HEK293 (cell line): Measurements from ENCODE around the gene GNGT1.

Experiments used
- CTCF ChIA-PET: fragments of 350-600 bp; formaldehyde crosslinking; extraction: SDS; loops from one replicate; lab custom pipeline; 2021; ENCODE audit warnings: antibody characterized with exemption; lab: Yijun Ruan, JAX
- POLR2A ChIA-PET: fragments of 300-600 bp; formaldehyde crosslinking; extraction: SDS; loops from one replicate; lab custom pipeline; 2020; ENCODE audit warnings: antibody characterized with exemption, inconsistent platforms; lab: Yijun Ruan, JAX
- H3K27ac ChIP-seq: fragments of 200-500 bp; sonication (Bioruptor generic); 2 replicates; pipeline ENCODE4 v1.5.1; 2014; ENCODE audit warnings: low read depth, low read length, control low read depth, inconsistent platforms; ENCODE audit errors: extremely low read depth
- H3K36me3 ChIP-seq, 2 experiments: fragments of 200-500 bp in 1 of 2; sonication (Bioruptor generic) in 1 of 2; 1 replicate in 1 of 2; 2 replicates in 1 of 2; pipeline ENCODE4 v1.5.1; 2014 to 2017; ENCODE audit warnings: inconsistent platforms in 2 of 2, low read length in 2 of 2; ENCODE audit not compliant: control insufficient read depth in 2 of 2, insufficient read depth in 1 of 2
- H3K4me1 ChIP-seq: fragments of 200-500 bp; sonication (Bioruptor generic); 2 replicates; pipeline ENCODE4 v1.5.1; 2014; ENCODE audit warnings: mild to moderate bottlenecking, low read length, inconsistent platforms; ENCODE audit not compliant: control insufficient read depth, insufficient read depth
- H3K4me3 ChIP-seq: 2 replicates; pipeline ENCODE4 v1.5.1; 2011; ENCODE audit warnings: low read depth, mild to moderate bottlenecking, control low read depth, low read length, moderate library complexity
- H3K9me3 ChIP-seq: fragments of 200-500 bp; sonication (Bioruptor generic); 2 replicates; pipeline ENCODE4 v1.5.1; 2014; ENCODE audit warnings: low read depth, low read length, inconsistent platforms; ENCODE audit not compliant: control insufficient read depth, insufficient read depth
- KLF1 ChIP-seq: fragments of 450-650 bp; formaldehyde crosslinking; IDR thresholded peaks from 2 replicates; pipeline ENCODE4 v1.5.1; 2016; ENCODE audit warnings: missing biosample characterization, missing genetic modification characterization
- KLF8 ChIP-seq: fragments of 450-650 bp; formaldehyde crosslinking; IDR thresholded peaks from 2 replicates; pipeline ENCODE4 v1.5.1; 2016; ENCODE audit warnings: missing biosample characterization, missing genetic modification characterization
- KLF9 ChIP-seq: fragments of 450-650 bp; formaldehyde crosslinking; IDR thresholded peaks from 2 replicates; pipeline ENCODE4 v1.5.1; 2016; ENCODE audit warnings: missing biosample characterization, missing genetic modification characterization, low read depth
- MYNN ChIP-seq: fragments of 450-650 bp; formaldehyde crosslinking; IDR thresholded peaks from 2 replicates; pipeline ENCODE4 v1.5.1; 2016; ENCODE audit warnings: missing biosample characterization, missing genetic modification characterization, borderline replicate concordance
- OVOL3 ChIP-seq: fragments of 450-650 bp; formaldehyde crosslinking; IDR thresholded peaks from 2 replicates; pipeline ENCODE4 v1.5.1; 2016; ENCODE audit warnings: missing biosample characterization, missing genetic modification characterization
- ZBTB21 ChIP-seq: fragments of 450-650 bp; formaldehyde crosslinking; IDR thresholded peaks from 2 replicates; pipeline ENCODE4 v1.5.1; 2017; ENCODE audit warnings: missing biosample characterization, missing genetic modification characterization
- ZFP41 ChIP-seq: fragments of 450-650 bp; formaldehyde crosslinking; IDR thresholded peaks from 2 replicates; pipeline ENCODE4 v1.5.1; 2016; ENCODE audit warnings: missing biosample characterization, missing genetic modification characterization, borderline replicate concordance
- ZNF121 ChIP-seq: fragments of 450-650 bp; formaldehyde crosslinking; IDR thresholded peaks from 2 replicates; pipeline ENCODE4 v1.5.1; 2016; ENCODE audit warnings: missing biosample characterization, missing genetic modification characterization
- ZNF146 ChIP-seq: fragments of 450-650 bp; formaldehyde crosslinking; IDR thresholded peaks from 2 replicates; pipeline ENCODE4 v1.5.1; 2016; ENCODE audit warnings: missing biosample characterization, missing genetic modification characterization
- ZNF157 ChIP-seq: fragments of 450-650 bp; formaldehyde crosslinking; IDR thresholded peaks from 2 replicates; pipeline ENCODE4 v1.5.1; 2016; ENCODE audit warnings: missing biosample characterization, missing genetic modification characterization
- ZNF184 ChIP-seq: fragments of 450-650 bp; IDR thresholded peaks from 2 replicates; pipeline ENCODE4 v1.5.1; 2018; ENCODE audit warnings: missing biosample characterization, mild to moderate bottlenecking, missing genetic modification characterization
- ZNF311 ChIP-seq: fragments of 450-650 bp; formaldehyde crosslinking; IDR thresholded peaks from 2 replicates; pipeline ENCODE4 v1.5.1; 2017; ENCODE audit warnings: missing biosample characterization, missing genetic modification characterization, borderline replicate concordance
- ZNF37A ChIP-seq: fragments of 450-650 bp; IDR thresholded peaks from 2 replicates; pipeline ENCODE4 v1.5.1; 2018; ENCODE audit warnings: missing biosample characterization, missing genetic modification characterization
- ZNF416 ChIP-seq: fragments of 450-650 bp; formaldehyde crosslinking; IDR thresholded peaks from 2 replicates; pipeline ENCODE4 v1.5.1; 2016; ENCODE audit warnings: missing biosample characterization, missing genetic modification characterization
- ZNF426 ChIP-seq: fragments of 450-650 bp; formaldehyde crosslinking; IDR thresholded peaks from 2 replicates; pipeline ENCODE4 v1.5.1; 2017; ENCODE audit warnings: missing biosample characterization, missing genetic modification characterization, mild to moderate bottlenecking, inconsistent platforms, moderate library complexity
- ZNF701 ChIP-seq: fragments of 450-650 bp; formaldehyde crosslinking; IDR thresholded peaks from 2 replicates; pipeline ENCODE4 v1.5.1; 2016; ENCODE audit warnings: missing biosample characterization, missing genetic modification characterization
- TF ChIP-seq, protein P1 (sequence below): fragments of 450-650 bp; formaldehyde crosslinking; IDR thresholded peaks from 2 replicates; pipeline ENCODE4 v1.5.1; 2017; ENCODE audit warnings: missing biosample characterization, missing genetic modification characterization
- TF ChIP-seq, protein P2 (sequence below): fragments of 450-650 bp; formaldehyde crosslinking; IDR thresholded peaks from 2 replicates; pipeline ENCODE4 v1.5.1; 2017; ENCODE audit warnings: missing biosample characterization, mild to moderate bottlenecking, missing genetic modification characterization, moderate library complexity
- TF ChIP-seq, protein P3 (sequence below): fragments of 450-650 bp; formaldehyde crosslinking; IDR thresholded peaks from 2 replicates; pipeline ENCODE4; 2016; ENCODE audit warnings: missing biosample characterization, missing genetic modification characterization
- TF ChIP-seq, protein P4 (sequence below): fragments of 450-650 bp; formaldehyde crosslinking; IDR thresholded peaks from 2 replicates; pipeline ENCODE4 v1.5.1; 2016; ENCODE audit warnings: missing biosample characterization, missing genetic modification characterization
- TF ChIP-seq, protein P5 (sequence below): fragments of 450-650 bp; formaldehyde crosslinking; IDR thresholded peaks from 2 replicates; pipeline ENCODE4 v1.5.1; 2016; ENCODE audit warnings: missing biosample characterization, missing genetic modification characterization, borderline replicate concordance

GNGT1 gene

DNA sequence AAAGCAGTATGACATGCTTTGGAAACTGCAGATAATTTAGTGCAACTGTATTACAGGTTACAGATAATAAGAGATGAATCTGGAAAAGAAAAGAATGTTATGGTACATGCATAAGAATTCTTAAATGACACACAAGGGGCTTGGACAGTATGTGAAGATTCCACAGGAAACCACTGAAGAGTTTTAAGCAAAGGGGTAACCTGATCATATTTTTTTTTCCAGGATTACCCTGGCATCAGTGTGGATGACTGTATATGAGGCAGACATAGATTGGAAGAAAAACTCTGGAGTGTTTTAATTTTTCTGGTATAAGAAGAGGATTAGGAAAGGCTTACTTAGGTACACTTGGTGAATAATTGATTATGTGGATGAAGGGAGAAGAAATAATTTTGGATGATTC lies 23.9 kb upstream of the GNGT1 start (continued):
- TF ChIP-seq MYNN (tag by site-specific recombination) (no peak), ZNF146 (tag by site-specific recombination) (no peak), ZNF701 (tag by site-specific recombination) (no peak)
- TF ChIP-seq, protein P1, sequence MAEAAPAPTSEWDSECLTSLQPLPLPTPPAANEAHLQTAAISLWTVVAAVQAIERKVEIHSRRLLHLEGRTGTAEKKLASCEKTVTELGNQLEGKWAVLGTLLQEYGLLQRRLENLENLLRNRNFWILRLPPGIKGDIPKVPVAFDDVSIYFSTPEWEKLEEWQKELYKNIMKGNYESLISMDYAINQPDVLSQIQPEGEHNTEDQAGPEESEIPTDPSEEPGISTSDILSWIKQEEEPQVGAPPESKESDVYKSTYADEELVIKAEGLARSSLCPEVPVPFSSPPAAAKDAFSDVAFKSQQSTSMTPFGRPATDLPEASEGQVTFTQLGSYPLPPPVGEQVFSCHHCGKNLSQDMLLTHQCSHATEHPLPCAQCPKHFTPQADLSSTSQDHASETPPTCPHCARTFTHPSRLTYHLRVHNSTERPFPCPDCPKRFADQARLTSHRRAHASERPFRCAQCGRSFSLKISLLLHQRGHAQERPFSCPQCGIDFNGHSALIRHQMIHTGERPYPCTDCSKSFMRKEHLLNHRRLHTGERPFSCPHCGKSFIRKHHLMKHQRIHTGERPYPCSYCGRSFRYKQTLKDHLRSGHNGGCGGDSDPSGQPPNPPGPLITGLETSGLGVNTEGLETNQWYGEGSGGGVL (tag by site-specific recombination) = no peak
- TF ChIP-seq, all 188 proteins: peak for 0

DNA sequence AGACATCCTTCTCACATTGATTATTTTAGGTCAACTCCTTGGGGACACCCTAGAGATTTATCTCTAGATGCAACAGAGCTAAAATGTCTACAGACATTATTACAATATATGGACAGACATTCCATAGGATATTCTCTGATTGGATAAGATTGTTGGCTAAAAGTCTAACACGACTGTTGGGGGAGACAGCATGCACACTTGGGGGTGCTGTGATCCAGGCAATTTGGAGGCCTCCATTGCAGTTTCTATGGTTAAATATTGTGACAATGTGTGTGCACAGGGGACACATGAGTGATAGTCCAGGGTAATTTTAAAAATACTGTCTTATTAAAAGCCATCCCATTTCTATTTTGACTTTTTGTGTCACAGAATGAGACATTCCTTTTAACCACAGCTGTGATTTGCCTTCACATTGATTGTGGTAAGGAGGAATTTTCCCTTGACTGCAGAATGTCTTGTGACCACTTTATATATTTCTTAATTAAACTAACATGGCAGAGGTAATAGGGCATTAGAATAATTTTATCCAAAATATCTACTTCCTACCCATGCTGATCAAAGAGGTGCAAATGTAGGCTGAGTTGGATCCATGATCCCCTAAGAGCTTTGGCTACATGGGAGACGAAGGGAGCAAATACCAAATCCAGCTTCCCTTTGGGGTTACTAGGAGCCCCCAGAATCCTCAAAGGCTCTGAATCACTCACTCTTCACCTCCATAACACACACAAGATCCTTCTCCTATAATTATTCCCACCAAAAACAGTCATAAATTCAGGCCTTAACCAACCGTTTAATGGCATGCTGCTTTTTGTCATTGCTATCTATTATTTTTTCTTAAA lies 23.1 kb upstream of the GNGT1 start:
- CTCF ChIA-PET = interaction anchor here (0.7 kb wide), 1 partner anchor 86 kb away, joined by 3 read pairs; no protein-coding TSS in a partner anchor
- Histone ChIP-seq H3K4me3 (no peak overlapping the region), H3K27ac (no peak overlapping the region), H3K4me1 (no peaks in the 10 kb centered on the region), H3K36me3 (no peaks in the 10 kb centered on the region), H3K9me3 (no peaks in the 10 kb centered on the region)
- POLR2A ChIA-PET = no interaction called here
- TF ChIP-seq MYNN (tag by site-specific recombination) (no peak), ZNF121 (tag by site-specific recombination) (no peak), KLF1 (no peak), ZNF426 (tag by site-specific recombination) (no peak), ZNF37A (tag by site-specific recombination) (no peak), ZBTB21 (tag by site-specific recombination) (no peak), ZNF311 (tag by site-specific recombination) (no peak)
- TF ChIP-seq, protein P2, sequence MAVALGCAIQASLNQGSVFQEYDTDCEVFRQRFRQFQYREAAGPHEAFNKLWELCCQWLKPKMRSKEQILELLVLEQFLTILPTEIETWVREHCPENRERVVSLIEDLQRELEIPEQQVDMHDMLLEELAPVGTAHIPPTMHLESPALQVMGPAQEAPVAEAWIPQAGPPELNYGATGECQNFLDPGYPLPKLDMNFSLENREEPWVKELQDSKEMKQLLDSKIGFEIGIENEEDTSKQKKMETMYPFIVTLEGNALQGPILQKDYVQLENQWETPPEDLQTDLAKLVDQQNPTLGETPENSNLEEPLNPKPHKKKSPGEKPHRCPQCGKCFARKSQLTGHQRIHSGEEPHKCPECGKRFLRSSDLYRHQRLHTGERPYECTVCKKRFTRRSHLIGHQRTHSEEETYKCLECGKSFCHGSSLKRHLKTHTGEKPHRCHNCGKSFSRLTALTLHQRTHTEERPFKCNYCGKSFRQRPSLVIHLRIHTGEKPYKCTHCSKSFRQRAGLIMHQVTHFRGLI (tag by site-specific recombination) = no peak
- TF ChIP-seq, protein P3, sequence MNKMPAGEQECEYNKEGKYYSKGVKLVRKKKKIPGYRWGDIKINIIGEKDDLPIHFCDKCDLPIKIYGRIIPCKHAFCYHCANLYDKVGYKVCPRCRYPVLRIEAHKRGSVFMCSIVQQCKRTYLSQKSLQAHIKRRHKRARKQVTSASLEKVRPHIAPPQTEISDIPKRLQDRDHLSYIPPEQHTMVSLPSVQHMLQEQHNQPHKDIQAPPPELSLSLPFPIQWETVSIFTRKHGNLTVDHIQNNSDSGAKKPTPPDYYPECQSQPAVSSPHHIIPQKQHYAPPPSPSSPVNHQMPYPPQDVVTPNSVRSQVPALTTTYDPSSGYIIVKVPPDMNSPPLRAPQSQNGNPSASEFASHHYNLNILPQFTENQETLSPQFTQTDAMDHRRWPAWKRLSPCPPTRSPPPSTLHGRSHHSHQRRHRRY (tag by site-specific recombination) = no peak

DNA sequence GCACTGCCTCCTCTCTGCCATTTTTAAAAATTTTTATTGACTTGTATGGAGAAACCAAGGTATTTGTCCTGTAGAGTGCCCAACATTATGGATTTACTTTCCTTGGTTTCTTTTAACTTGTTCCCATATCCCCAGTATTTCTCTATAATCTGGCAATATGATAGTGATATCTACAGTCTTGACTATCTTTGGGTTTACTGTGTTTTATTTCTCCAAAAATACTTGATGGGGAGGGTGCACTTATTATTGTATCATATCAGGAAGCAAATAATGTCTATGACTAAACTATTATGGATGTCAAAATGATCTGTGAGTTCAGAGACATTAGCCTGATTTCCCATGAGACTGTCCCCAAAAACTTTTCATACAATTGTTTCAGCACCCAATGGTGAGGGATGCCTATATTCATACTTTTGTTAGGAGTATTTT lies 22.4 kb upstream of the GNGT1 start:
- ChIA-PET CTCF (no interaction called here), POLR2A (no interaction called here)
- Histone ChIP-seq H3K36me3 (no peaks in the 10 kb centered on the region), H3K4me1 (no peaks in the 10 kb centered on the region), H3K27ac (no peak overlapping the region), H3K9me3 (no peaks in the 10 kb centered on the region), H3K4me3 (no peak overlapping the region)
- TF ChIP-seq, protein P4, sequence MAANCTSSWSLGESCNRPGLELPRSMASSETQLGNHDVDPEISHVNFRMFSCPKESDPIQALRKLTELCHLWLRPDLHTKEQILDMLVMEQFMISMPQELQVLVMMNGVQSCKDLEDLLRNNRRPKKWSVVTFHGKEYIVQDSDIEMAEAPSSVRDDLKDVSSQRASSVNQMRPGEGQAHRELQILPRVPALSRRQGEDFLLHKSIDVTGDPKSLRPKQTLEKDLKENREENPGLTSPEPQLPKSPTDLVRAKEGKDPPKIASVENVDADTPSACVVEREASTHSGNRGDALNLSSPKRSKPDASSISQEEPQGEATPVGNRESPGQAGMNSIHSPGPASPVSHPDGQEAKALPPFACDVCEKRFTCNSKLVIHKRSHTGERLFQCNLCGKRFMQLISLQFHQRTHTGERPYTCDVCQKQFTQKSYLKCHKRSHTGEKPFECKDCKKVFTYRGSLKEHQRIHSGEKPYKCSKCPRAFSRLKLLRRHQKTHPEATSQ (tag by site-specific recombination) = no peak
- TF ChIP-seq KLF9 (tag by site-specific recombination) (no peak), ZNF184 (no peak), OVOL3 (tag by site-specific recombination) (no peak), ZNF157 (no peak), KLF8 (tag by site-specific recombination) (no peak), ZFP41 (tag by site-specific recombination) (no peak), ZNF416 (tag by site-specific recombination) (no peak)
- TF ChIP-seq, protein P5, sequence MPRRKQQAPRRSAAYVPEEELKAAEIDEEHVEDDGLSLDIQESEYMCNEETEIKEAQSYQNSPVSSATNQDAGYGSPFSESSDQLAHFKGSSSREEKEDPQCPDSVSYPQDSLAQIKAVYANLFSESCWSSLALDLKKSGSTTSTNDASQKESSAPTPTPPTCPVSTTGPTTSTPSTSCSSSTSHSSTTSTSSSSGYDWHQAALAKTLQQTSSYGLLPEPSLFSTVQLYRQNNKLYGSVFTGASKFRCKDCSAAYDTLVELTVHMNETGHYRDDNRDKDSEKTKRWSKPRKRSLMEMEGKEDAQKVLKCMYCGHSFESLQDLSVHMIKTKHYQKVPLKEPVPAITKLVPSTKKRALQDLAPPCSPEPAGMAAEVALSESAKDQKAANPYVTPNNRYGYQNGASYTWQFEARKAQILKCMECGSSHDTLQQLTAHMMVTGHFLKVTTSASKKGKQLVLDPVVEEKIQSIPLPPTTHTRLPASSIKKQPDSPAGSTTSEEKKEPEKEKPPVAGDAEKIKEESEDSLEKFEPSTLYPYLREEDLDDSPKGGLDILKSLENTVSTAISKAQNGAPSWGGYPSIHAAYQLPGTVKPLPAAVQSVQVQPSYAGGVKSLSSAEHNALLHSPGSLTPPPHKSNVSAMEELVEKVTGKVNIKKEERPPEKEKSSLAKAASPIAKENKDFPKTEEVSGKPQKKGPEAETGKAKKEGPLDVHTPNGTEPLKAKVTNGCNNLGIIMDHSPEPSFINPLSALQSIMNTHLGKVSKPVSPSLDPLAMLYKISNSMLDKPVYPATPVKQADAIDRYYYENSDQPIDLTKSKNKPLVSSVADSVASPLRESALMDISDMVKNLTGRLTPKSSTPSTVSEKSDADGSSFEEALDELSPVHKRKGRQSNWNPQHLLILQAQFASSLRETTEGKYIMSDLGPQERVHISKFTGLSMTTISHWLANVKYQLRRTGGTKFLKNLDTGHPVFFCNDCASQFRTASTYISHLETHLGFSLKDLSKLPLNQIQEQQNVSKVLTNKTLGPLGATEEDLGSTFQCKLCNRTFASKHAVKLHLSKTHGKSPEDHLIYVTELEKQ (tag by site-specific recombination) = no peak
